OCI-LY3 (cell line): ENCODE results near the gene ACOXL.

ENCODE experiments used
- H2AFZ ChIP-seq: fragments of 200-600, 300-600 bp; shearing (Covaris generic); 2 replicates; pipeline ENCODE4 v1.6.0; 2014; ENCODE audit warnings: antibody characterized with exemption, low read depth, low read length
- H3K27ac ChIP-seq: fragments of 200-600, 300-600 bp; sonication (generic); 2 replicates; pipeline ENCODE4 v1.5.1; 2014; ENCODE audit warnings: mild to moderate bottlenecking, low read length, moderate library complexity, mixed read lengths
- H3K27me3 ChIP-seq: fragments of 200-600, 300-600 bp; sonication (generic); 2 replicates; pipeline ENCODE4 v1.6.1; 2014; ENCODE audit warnings: low read depth, low read length, mixed read lengths
- H3K36me3 ChIP-seq: fragments of 200-600, 300-600 bp; sonication (generic); replicated peaks from 2 replicates; pipeline ENCODE3; 2014; ENCODE audit warnings: low read depth, low read length, mixed read lengths
- H3K4me1 ChIP-seq: fragments of 300-600, 200-600 bp; sonication (generic); 2 replicates; pipeline ENCODE4 v1.6.1; 2014; ENCODE audit warnings: low read length, mixed read lengths
- H3K4me2 ChIP-seq: fragments of 200-600, 300-600 bp; sonication (generic); 2 replicates; pipeline ENCODE4 v1.6.1; 2014; ENCODE audit warnings: low read length, mixed read lengths
- H3K4me3 ChIP-seq: fragments of 300-600, 200-600 bp; sonication (generic); 2 replicates; pipeline ENCODE4 v1.5.1; 2014; ENCODE audit warnings: antibody characterized with exemption, mild to moderate bottlenecking, low read length, moderate library complexity
- H3K79me2 ChIP-seq: fragments of 300-600, 200-600 bp; shearing (Covaris generic); 2 replicates; pipeline ENCODE4 v1.6.1; 2014; ENCODE audit warnings: mild to moderate bottlenecking, low read length, mixed read lengths
- H3K9ac ChIP-seq: fragments of 300-600, 200-600 bp; shearing (Covaris generic); 2 replicates; pipeline ENCODE4 v1.6.0; 2014; ENCODE audit warnings: mild to moderate bottlenecking, low read length, moderate library complexity
- H3K9me3 ChIP-seq: fragments of 200-600, 300-600 bp; shearing (Covaris generic); 2 replicates; pipeline ENCODE4 v1.6.1; 2014; ENCODE audit warnings: low read length, mixed read lengths; ENCODE audit not compliant: insufficient read depth
- H4K20me1 ChIP-seq: fragments of 200-600, 300-600 bp; sonication (generic); 2 replicates; pipeline ENCODE4 v1.6.1; 2016; ENCODE audit warnings: low read length, mixed read lengths; ENCODE audit not compliant: insufficient read depth
- CTCF ChIP-seq: fragments of 200-600, 300-600 bp; sonication (generic); IDR thresholded peaks from 2 replicates; pipeline ENCODE4 v1.5.1; 2014; ENCODE audit warnings: antibody characterized with exemption, low read length, low read depth
- EZH2phosphoT487 ChIP-seq: fragments of 200-600 bp; shearing (Covaris generic); IDR thresholded peaks from 2 replicates; pipeline ENCODE4 v1.6.1; 2018; ENCODE audit warnings: antibody characterized with exemption, mixed run types, low read depth

ACOXL gene

GRCh38 chr2:111121828-111122630 is 389.7 kb downstream of the ACOXL start:
- Histone ChIP-seq H3K9ac (peak overlapping the region; percentile 67), H3K4me1 (peaks cover 21% of the 10 kb centered on the region), H2AFZ (no peak overlapping the region), H3K36me3 (peaks cover 28% of the 10 kb centered on the region), H3K79me2 (peaks cover 34% of the 10 kb centered on the region), H3K9me3 (peaks cover 11% of the 10 kb centered on the region; the same call in 1 of the 2 replicates), H3K4me3 (peak overlapping the region; percentile 85), H3K27me3 (peaks cover 48% of the 10 kb centered on the region), H3K27ac (peak overlapping the region; percentile 61), H3K4me2 (peak overlapping the region; percentile 96), H4K20me1 (peaks cover 47% of the 10 kb centered on the region)
- TF ChIP-seq CTCF: no peak
- no peak for TF ChIP-seq EZH2phosphoT487

DNA sequence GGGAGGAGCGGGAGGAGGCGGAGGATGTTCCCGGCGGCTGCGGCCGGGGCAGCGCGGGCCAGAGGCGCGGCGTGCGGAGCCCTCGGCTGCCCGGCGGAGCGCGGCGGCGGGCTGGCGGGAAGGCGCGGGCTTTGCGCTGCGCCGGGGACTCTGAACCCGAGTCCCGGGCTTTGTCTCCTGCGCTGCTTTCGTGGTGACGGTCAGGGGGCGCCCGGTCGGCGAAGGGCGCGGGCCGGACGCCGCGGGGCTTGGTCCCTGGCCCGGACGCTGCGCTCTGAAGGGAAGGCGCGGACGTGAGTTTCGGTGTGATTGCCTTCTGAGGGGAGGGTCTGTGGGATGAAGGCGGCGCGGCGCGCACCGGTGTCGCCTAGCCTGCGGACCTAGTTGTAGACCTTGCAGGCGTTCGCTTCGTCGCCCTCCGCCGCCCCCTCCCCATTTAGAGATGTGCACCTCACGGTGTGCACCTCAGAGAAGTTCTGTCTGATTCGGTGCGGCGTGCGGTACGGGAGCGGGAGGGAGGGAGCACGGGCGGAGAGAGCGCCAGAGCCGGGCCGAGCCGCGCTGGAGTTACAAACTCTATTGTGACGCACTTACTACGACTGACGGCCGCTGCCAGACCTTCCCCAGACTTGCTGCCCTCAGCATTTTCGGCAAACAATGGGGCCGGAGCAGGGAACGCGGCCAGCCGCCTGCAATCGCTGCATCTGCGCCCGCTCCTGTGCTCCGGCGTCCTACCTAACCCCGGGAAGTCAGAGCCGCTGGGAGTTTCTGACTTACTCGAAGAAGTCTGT is 390.5 kb downstream of the ACOXL start:
- peak overlapping the region; percentile 53 for H3K9ac ChIP-seq
- H3K4me1 ChIP-seq: peaks cover 15% of the 10 kb centered on the region
- TF ChIP-seq CTCF (no peak), EZH2phosphoT487 (no peak)
- peaks cover 38% of the 10 kb centered on the region for H3K79me2 ChIP-seq
- peak overlapping the region; percentile 81 for H3K4me2 ChIP-seq
- H3K27me3 ChIP-seq: peaks cover 41% of the 10 kb centered on the region
- H3K36me3 ChIP-seq: peaks cover 32% of the 10 kb centered on the region
- H3K4me3 ChIP-seq: peak overlapping the region; percentile 85
- peaks cover 55% of the 10 kb centered on the region for H4K20me1 ChIP-seq
- no peak overlapping the region for H2AFZ ChIP-seq
- H3K9me3 ChIP-seq: peaks cover 11% of the 10 kb centered on the region; the same call in 1 of the 2 replicates
- H3K27ac ChIP-seq: no peak overlapping the region

DNA sequence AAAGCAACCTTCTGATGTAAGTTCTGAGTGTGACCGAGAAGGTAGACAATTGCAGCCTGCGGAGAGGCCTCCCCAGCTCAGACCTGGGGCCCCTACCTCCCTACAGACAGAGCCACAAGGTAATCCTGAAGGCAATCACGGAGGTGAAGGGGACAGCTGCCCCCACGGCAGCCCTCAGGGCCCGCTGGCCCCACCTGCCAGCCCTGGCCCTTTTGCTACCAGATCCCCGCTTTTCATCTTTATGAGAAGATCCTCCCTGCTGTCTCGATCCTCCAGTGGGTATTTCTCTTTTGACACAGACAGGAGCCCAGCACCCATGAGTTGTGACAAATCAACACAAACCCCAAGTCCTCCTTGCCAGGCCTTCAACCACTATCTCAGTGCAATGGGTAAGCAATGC is 391.4 kb downstream of the ACOXL start:
- no peak for TF ChIP-seq EZH2phosphoT487
- TF ChIP-seq CTCF: no peak
- Histone ChIP-seq H3K4me1 (peaks cover 15% of the 10 kb centered on the region), H3K36me3 (peaks cover 39% of the 10 kb centered on the region), H3K9ac (no peak overlapping the region), H3K4me3 (peak overlapping the region; percentile 85), H3K9me3 (peaks cover 6% of the 10 kb centered on the region; the same call in 1 of the 2 replicates), H3K4me2 (peak overlapping the region; percentile 81; the same call in 1 of the 2 replicates), H4K20me1 (peaks cover 64% of the 10 kb centered on the region), H3K27me3 (peaks cover 32% of the 10 kb centered on the region), H3K79me2 (peaks cover 38% of the 10 kb centered on the region), H2AFZ (no peak overlapping the region), H3K27ac (no peak overlapping the region)

GRCh38 chr2:111126581-111126980 is 394.2 kb downstream of the ACOXL start:
- Histone ChIP-seq H3K27me3 (peaks cover 20% of the 10 kb centered on the region), H3K36me3 (peaks cover 57% of the 10 kb centered on the region), H3K4me1 (peaks cover 6% of the 10 kb centered on the region; the same call in 1 of the 2 replicates), H3K4me3 (no peak overlapping the region), H3K9ac (no peak overlapping the region), H2AFZ (no peak overlapping the region), H3K79me2 (peaks cover 39% of the 10 kb centered on the region), H3K4me2 (no peak overlapping the region), H4K20me1 (peaks cover 82% of the 10 kb centered on the region), H3K27ac (no peak overlapping the region), H3K9me3 (no peaks in the 10 kb centered on the region)
- TF ChIP-seq EZH2phosphoT487: no peak
- no peak for TF ChIP-seq CTCF
